ENCODE measurements around the gene ERBB2. TPM values are rescaled to one million over a fixed set of nuclear protein-coding genes. Genes with fewer than 3 reads are reported as not detected.
"Not testable (repeated sequence)": the region's sequence is repeated elsewhere in the genome, so short reads cannot be mapped to it uniquely, and the experiment has no call there.

The ERBB2 gene
- total RNA-seq, 2 donors from 2014 or later = 88.1 to 94.7 TPM

DNA sequence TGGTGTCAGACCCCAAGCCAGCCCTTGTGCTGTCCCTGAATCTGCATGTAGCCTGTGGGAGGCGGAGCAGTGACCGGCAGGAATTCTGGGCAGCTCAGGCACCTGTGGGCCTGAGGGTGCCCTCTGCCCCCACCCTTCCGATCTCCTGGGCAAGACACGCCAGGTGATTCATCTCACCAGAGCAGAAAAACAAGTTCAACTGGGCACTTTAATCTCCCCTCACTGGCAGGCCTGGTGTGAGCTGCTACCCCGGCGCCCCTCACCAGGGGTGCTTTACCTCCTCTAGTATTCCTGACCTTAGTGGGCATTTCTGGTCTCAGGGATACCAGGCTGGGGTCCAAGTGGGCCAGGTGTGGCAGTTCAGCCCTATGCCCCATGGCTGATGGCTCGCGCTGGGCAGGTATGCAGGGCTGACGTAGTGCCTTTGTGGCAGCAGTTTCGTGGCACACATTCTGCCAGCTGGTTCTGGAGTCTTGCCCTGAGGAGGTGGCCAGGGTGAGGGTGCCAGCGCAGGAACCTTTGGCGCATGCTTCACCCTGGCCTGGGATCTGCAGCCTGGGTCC, 6.0 kb downstream of the ERBB2 start:
- H3K27me3 ChIP-seq (replicated peaks; ENCODE audit: insufficient read depth) = no peaks in the 10 kb centered on the region
- H3K4me1 ChIP-seq (ENCODE audit: control insufficient read depth in 1 of 2, low read depth in 2 of 2) = peaks cover 16 to 62% of the 10 kb centered on the region in 2 donors
- H3K27ac ChIP-seq = peak overlapping the region; percentile 83 to 85
- H3K36me3 ChIP-seq = peaks cover 38% of the 10 kb centered on the region
- TF ChIP-seq, protein P1, sequence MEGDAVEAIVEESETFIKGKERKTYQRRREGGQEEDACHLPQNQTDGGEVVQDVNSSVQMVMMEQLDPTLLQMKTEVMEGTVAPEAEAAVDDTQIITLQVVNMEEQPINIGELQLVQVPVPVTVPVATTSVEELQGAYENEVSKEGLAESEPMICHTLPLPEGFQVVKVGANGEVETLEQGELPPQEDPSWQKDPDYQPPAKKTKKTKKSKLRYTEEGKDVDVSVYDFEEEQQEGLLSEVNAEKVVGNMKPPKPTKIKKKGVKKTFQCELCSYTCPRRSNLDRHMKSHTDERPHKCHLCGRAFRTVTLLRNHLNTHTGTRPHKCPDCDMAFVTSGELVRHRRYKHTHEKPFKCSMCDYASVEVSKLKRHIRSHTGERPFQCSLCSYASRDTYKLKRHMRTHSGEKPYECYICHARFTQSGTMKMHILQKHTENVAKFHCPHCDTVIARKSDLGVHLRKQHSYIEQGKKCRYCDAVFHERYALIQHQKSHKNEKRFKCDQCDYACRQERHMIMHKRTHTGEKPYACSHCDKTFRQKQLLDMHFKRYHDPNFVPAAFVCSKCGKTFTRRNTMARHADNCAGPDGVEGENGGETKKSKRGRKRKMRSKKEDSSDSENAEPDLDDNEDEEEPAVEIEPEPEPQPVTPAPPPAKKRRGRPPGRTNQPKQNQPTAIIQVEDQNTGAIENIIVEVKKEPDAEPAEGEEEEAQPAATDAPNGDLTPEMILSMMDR (IDR thresholded peaks at IDR 0.05) = no peak
- ATAC-seq (ENCODE audit: insufficient number of reproducible peaks, low FRiP score, low read depth) (no peak), DNase-seq (ENCODE audit: low spot score) (no peak)
- peak overlapping the region; percentile 36 for H3K4me3 ChIP-seq
- H3K9me3 ChIP-seq = no peaks in the 10 kb centered on the region

DNA sequence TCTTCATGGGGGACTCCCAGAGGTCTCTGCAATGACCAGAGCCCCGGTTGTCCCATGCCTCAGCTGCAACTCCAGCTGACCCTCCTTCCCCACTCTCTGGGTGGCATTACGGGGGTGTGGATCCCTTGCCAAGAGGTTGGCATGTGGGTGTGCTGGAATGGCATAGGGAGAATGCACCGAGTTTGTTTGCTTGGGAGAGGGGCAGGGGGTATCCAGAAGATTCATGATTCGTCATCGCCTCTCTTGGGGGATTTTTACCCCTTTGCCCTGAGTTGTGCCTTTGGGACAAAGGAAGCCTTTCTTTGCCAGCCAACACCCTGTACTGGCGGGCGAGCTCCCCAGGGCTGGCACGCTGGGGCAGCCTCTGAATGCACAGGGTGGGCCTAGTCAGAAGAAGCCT, 6.5 kb downstream of the ERBB2 start:
- TF ChIP-seq, protein P1 (IDR thresholded peaks at IDR 0.05) = no peak
- DNase-seq (ENCODE audit: low spot score) = no peak
- peaks cover 16 to 58% of the 10 kb centered on the region in 2 donors for H3K4me1 ChIP-seq (ENCODE audit: control insufficient read depth in 1 of 2, low read depth in 2 of 2)
- H3K27me3 ChIP-seq (replicated peaks; ENCODE audit: insufficient read depth) = no peaks in the 10 kb centered on the region
- no peaks in the 10 kb centered on the region for H3K9me3 ChIP-seq
- peak overlapping the region in 1 of 2 donors; percentile 85 for H3K27ac ChIP-seq
- no peak for ATAC-seq (ENCODE audit: insufficient number of reproducible peaks, low FRiP score, low read depth)
- H3K4me3 ChIP-seq = peak overlapping the region; percentile 36
- peaks cover 43% of the 10 kb centered on the region for H3K36me3 ChIP-seq

DNA sequence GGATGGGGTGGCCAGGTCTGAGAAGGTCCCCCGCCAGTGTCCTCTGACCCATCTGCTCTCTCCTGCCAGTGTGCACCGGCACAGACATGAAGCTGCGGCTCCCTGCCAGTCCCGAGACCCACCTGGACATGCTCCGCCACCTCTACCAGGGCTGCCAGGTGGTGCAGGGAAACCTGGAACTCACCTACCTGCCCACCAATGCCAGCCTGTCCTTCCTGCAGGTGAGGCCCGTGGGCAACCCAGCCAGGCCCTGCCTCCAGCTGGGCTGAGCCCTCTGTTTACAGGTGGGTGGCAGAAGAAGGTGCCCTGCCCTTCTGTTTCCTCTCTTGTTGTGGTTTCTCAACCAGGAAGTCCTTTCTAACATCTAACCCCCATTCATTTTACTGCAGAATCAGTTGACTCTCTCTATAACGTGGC, 7.1 kb downstream of the ERBB2 start:
- peak overlapping the region in 1 of 2 donors; percentile 85 for H3K27ac ChIP-seq
- TF ChIP-seq, protein P1 (IDR thresholded peaks at IDR 0.05) = no peak
- no peak for ATAC-seq (ENCODE audit: insufficient number of reproducible peaks, low FRiP score, low read depth)
- peaks cover 16 to 53% of the 10 kb centered on the region in 2 donors for H3K4me1 ChIP-seq (ENCODE audit: control insufficient read depth in 1 of 2, low read depth in 2 of 2)
- no peaks in the 10 kb centered on the region for H3K27me3 ChIP-seq (replicated peaks; ENCODE audit: insufficient read depth)
- no peaks in the 10 kb centered on the region for H3K9me3 ChIP-seq
- H3K4me3 ChIP-seq = no peak overlapping the region
- DNase-seq (ENCODE audit: low spot score) = no peak
- H3K36me3 ChIP-seq = peaks cover 49% of the 10 kb centered on the region

DNA sequence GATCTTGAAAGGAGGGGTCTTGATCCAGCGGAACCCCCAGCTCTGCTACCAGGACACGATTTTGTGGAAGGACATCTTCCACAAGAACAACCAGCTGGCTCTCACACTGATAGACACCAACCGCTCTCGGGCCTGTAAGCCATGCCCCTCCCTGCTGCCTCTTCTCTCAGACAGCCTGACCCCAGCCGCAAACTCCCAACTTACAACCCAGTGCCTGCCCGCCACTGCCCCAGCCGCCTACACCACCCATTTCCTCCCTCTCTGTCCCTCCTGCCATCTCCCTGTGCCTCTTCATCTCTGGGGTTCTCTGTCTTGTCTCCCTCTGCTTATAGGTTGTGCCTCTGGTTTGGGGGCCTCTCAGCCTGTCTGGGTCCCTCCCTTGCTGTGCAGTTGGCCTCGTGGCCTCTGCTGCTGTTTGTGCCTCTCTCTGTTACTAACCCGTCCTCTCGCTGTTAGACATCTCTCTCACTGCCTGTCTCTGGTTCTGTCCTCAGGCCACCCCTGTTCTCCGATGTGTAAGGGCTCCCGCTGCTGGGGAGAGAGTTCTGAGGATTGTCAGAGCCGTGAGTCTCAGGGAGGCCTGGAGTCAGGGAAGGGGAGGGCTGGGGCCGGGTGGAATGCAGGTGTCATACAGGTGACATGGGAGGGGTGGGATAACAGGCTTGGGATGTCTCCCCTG, 9.6 kb downstream of the ERBB2 start:
- no peak overlapping the region for H3K4me3 ChIP-seq
- no peaks in the 10 kb centered on the region for H3K9me3 ChIP-seq
- no peaks in the 10 kb centered on the region for H3K27me3 ChIP-seq (replicated peaks; ENCODE audit: insufficient read depth)
- H3K27ac ChIP-seq = no peak overlapping the region
- ATAC-seq (ENCODE audit: insufficient number of reproducible peaks, low FRiP score, low read depth) = no peak
- H3K36me3 ChIP-seq = peaks cover 73% of the 10 kb centered on the region
- TF ChIP-seq, protein P1 (IDR thresholded peaks at IDR 0.05) = no peak
- DNase-seq (ENCODE audit: low spot score) = no peak
- peaks cover 16 to 28% of the 10 kb centered on the region in 2 donors for H3K4me1 ChIP-seq (ENCODE audit: control insufficient read depth in 1 of 2, low read depth in 2 of 2)

DNA sequence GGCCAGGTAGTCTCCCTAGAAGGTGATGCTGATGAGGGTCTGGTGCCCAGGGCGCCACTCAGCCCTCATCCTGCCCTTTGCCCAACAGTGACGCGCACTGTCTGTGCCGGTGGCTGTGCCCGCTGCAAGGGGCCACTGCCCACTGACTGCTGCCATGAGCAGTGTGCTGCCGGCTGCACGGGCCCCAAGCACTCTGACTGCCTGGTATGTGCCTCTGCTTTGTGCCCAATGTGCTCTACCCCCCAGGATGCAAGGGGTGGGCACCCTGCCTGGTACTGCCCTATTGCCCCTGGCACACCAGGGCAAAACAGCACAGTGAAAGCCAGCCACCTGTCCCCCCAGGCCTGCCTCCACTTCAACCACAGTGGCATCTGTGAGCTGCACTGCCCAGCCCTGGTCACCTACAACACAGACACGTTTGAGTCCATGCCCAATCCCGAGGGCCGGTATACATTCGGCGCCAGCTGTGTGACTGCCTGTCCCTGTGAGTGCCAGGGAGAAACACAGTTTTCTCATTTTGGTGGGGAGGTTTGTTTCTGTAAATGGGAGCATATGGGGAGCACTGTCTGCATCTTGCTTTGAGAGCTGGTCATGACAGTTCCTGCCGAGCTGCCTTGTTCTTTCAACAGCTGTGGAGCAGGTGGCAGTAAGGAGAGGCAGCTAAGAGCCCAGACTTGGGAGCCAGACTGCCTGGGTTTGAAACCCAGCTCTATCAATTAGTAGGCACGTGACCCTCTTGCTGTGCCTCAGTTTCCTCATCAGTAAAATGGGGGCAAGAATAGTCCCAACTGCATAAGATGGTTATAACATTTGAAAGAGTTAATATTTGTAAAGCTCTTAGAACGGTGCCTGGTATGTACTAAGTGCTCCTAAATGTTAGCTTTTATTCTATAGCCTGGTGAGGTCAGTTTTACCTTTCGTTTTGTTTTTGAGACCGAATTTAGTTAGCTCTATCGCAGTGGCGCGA, 10.4 kb downstream of the ERBB2 start:
- H3K27ac ChIP-seq = no peak overlapping the region
- H3K4me1 ChIP-seq (ENCODE audit: control insufficient read depth in 1 of 2, low read depth in 2 of 2) = peaks cover 12 to 20% of the 10 kb centered on the region in 2 donors
- H3K9me3 ChIP-seq = no peaks in the 10 kb centered on the region
- no peak for ATAC-seq (ENCODE audit: insufficient number of reproducible peaks, low FRiP score, low read depth)
- H3K4me3 ChIP-seq = no peak overlapping the region
- peaks cover 81% of the 10 kb centered on the region for H3K36me3 ChIP-seq
- TF ChIP-seq, protein P1 (IDR thresholded peaks at IDR 0.05) = no peak
- no peak for DNase-seq (ENCODE audit: low spot score)
- no peaks in the 10 kb centered on the region for H3K27me3 ChIP-seq (replicated peaks; ENCODE audit: insufficient read depth)

DNA sequence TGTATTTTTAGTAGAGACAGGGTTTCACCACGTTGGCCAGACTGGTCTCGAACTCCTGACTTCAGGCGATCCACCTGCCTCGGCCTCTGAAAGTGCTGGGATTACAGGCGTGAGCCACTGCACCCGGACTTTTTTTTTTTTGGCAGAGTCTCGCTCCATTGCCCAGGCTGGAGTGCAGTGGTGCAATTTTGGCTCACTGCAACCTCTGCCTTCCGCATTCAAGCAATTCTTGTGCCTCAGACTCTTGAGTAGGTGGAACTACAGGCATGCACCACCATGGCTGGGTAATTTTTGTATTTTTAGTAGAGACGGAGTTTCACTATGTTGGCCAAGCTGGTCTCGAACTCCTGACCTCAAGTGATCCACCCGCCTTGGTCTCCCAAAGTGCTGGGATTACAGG, 11.2 kb downstream of the ERBB2 start:
- Histone ChIP-seq H3K4me1 (ENCODE audit: control insufficient read depth in 1 of 2, low read depth in 2 of 2) (peaks cover 5 to 12% of the 10 kb centered on the region in 2 donors), H3K36me3 (peaks cover 89% of the 10 kb centered on the region)
- not testable (repeated sequence) for ATAC-seq (ENCODE audit: insufficient number of reproducible peaks, low FRiP score, low read depth); H3K9me3 ChIP-seq; H3K27me3 ChIP-seq (replicated peaks; ENCODE audit: insufficient read depth); DNase-seq (ENCODE audit: low spot score); H3K4me3 ChIP-seq; H3K27ac ChIP-seq

Data from thoracic aorta (tissue), 2 donors.